ENCODE measurements around the gene PLXNA4.

GRCh38 chr7:132080967-132081668 is 495.2 kb downstream of the PLXNA4 start:
- no peak for TF ChIP-seq EZH2phosphoT487 (IDR thresholded peaks at IDR 0.05; ENCODE audit: low read depth)
- TF ChIP-seq, protein P1, sequence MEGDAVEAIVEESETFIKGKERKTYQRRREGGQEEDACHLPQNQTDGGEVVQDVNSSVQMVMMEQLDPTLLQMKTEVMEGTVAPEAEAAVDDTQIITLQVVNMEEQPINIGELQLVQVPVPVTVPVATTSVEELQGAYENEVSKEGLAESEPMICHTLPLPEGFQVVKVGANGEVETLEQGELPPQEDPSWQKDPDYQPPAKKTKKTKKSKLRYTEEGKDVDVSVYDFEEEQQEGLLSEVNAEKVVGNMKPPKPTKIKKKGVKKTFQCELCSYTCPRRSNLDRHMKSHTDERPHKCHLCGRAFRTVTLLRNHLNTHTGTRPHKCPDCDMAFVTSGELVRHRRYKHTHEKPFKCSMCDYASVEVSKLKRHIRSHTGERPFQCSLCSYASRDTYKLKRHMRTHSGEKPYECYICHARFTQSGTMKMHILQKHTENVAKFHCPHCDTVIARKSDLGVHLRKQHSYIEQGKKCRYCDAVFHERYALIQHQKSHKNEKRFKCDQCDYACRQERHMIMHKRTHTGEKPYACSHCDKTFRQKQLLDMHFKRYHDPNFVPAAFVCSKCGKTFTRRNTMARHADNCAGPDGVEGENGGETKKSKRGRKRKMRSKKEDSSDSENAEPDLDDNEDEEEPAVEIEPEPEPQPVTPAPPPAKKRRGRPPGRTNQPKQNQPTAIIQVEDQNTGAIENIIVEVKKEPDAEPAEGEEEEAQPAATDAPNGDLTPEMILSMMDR (IDR thresholded peaks at IDR 0.05; ENCODE audit: low read depth, low read length): no peak
